ENCODE measurements around the gene CCDC88B. TPM values are rescaled to one million over a fixed set of nuclear protein-coding genes. Genes with fewer than 3 reads are reported as not detected.

The CCDC88B gene
- total and polyA plus RNA-seq, 9 of the 15 experiments (the other 6 are each of a cell fraction or from before 2014, with no cell fraction given) = 0.13 to 18.1 (median 7.9) TPM

DNA sequence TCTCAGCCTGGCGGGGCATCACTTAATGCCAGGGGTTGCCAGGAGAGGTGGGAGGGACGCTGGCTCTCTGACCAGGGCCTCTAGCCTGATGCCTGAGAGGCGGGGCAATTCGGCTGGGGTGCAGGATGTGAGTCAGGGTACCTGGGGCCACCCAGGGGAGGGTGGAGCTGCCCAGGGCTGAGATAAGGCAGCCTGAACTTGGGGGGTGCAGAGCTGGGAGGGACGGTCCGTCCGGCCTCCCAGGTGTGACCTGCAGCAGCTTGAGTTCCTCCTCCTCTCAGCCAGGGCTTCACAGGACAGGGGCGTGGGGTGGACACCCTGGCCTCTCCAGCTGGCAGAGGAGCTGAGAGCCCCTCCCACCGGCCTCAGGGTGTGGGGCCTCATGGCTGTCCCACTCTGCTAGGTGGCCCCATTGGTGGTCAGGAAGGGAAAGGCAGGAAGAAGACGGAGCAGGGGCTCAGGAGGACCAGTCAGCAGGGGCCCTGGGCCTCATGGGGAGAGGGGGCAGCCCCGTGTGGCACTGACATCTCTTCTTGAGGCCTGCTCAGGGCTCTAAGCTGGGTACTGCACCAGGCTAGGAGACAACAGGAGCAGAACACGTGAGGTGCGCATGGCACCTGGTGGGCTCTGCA lies 18.0 kb downstream of the CCDC88B start (continued):
- TF ChIP-seq, protein P1, sequence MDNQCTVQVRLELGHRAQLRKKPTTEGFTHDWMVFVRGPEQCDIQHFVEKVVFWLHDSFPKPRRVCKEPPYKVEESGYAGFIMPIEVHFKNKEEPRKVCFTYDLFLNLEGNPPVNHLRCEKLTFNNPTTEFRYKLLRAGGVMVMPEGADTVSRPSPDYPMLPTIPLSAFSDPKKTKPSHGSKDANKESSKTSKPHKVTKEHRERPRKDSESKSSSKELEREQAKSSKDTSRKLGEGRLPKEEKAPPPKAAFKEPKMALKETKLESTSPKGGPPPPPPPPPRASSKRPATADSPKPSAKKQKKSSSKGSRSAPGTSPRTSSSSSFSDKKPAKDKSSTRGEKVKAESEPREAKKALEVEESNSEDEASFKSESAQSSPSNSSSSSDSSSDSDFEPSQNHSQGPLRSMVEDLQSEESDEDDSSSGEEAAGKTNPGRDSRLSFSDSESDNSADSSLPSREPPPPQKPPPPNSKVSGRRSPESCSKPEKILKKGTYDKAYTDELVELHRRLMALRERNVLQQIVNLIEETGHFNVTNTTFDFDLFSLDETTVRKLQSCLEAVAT (IDR thresholded peaks at IDR 0.05) = 0 out of 4 replicates have a peak, but pooled peaks of 1 of the 2 experiments have one; percentile 24
- no peak for TF ChIP-seq RBM15 (IDR thresholded peaks at IDR 0.05; ENCODE audit: insufficient read depth, low read length)
- no peak for TF ChIP-seq RBM39 (optimal IDR thresholded peaks at IDR 0.05; ENCODE audit: low read depth, low read length)
- TF ChIP-seq, protein P2, sequence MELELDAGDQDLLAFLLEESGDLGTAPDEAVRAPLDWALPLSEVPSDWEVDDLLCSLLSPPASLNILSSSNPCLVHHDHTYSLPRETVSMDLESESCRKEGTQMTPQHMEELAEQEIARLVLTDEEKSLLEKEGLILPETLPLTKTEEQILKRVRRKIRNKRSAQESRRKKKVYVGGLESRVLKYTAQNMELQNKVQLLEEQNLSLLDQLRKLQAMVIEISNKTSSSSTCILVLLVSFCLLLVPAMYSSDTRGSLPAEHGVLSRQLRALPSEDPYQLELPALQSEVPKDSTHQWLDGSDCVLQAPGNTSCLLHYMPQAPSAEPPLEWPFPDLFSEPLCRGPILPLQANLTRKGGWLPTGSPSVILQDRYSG (tag; conservative IDR thresholded peaks at IDR 0.05; ENCODE audit: low read depth) = no peak
- TF ChIP-seq MTA2 (IDR thresholded peaks at IDR 0.05; ENCODE audit: low read depth) = no peak
- no peak for TF ChIP-seq RUNX1 (IDR thresholded peaks at IDR 0.05; ENCODE audit: low read depth)
- TF ChIP-seq, protein P3, sequence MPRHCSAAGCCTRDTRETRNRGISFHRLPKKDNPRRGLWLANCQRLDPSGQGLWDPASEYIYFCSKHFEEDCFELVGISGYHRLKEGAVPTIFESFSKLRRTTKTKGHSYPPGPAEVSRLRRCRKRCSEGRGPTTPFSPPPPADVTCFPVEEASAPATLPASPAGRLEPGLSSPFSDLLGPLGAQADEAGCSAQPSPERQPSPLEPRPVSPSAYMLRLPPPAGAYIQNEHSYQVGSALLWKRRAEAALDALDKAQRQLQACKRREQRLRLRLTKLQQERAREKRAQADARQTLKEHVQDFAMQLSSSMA (CRISPR knock-in tag; IDR thresholded peaks at IDR 0.05) = no peak
- TF ChIP-seq L3MBTL2 (IDR thresholded peaks at IDR 0.05) = no peak
- TF ChIP-seq SMARCA4 (IDR thresholded peaks at IDR 0.05) = peak; percentile 54
- peak; percentile 30; the same call in 1 of the 2 replicates for TF ChIP-seq EP300 (IDR thresholded peaks at IDR 0.05; ENCODE audit: low read length)
- no peak for TF ChIP-seq ZNF311 (CRISPR knock-in tag; IDR thresholded peaks at IDR 0.05)
- TF ChIP-seq, protein P4, sequence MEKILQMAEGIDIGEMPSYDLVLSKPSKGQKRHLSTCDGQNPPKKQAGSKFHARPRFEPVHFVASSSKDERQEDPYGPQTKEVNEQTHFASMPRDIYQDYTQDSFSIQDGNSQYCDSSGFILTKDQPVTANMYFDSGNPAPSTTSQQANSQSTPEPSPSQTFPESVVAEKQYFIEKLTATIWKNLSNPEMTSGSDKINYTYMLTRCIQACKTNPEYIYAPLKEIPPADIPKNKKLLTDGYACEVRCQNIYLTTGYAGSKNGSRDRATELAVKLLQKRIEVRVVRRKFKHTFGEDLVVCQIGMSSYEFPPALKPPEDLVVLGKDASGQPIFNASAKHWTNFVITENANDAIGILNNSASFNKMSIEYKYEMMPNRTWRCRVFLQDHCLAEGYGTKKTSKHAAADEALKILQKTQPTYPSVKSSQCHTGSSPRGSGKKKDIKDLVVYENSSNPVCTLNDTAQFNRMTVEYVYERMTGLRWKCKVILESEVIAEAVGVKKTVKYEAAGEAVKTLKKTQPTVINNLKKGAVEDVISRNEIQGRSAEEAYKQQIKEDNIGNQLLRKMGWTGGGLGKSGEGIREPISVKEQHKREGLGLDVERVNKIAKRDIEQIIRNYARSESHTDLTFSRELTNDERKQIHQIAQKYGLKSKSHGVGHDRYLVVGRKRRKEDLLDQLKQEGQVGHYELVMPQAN (IDR thresholded peaks at IDR 0.05; ENCODE audit: borderline replicate concordance) = peak; percentile 32; the same call in 1 of the 2 replicates
- TF ChIP-seq ZNF121 (CRISPR knock-in tag; conservative IDR thresholded peaks at IDR 0.05) = no peak
- TF ChIP-seq, protein P5, sequence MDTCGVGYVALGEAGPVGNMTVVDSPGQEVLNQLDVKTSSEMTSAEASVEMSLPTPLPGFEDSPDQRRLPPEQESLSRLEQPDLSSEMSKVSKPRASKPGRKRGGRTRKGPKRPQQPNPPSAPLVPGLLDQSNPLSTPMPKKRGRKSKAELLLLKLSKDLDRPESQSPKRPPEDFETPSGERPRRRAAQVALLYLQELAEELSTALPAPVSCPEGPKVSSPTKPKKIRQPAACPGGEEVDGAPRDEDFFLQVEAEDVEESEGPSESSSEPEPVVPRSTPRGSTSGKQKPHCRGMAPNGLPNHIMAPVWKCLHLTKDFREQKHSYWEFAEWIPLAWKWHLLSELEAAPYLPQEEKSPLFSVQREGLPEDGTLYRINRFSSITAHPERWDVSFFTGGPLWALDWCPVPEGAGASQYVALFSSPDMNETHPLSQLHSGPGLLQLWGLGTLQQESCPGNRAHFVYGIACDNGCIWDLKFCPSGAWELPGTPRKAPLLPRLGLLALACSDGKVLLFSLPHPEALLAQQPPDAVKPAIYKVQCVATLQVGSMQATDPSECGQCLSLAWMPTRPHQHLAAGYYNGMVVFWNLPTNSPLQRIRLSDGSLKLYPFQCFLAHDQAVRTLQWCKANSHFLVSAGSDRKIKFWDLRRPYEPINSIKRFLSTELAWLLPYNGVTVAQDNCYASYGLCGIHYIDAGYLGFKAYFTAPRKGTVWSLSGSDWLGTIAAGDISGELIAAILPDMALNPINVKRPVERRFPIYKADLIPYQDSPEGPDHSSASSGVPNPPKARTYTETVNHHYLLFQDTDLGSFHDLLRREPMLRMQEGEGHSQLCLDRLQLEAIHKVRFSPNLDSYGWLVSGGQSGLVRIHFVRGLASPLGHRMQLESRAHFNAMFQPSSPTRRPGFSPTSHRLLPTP (IDR thresholded peaks at IDR 0.05; ENCODE audit: borderline replicate concordance, extremely low read depth, insufficient read length) = no peak
- TF ChIP-seq, protein P6, sequence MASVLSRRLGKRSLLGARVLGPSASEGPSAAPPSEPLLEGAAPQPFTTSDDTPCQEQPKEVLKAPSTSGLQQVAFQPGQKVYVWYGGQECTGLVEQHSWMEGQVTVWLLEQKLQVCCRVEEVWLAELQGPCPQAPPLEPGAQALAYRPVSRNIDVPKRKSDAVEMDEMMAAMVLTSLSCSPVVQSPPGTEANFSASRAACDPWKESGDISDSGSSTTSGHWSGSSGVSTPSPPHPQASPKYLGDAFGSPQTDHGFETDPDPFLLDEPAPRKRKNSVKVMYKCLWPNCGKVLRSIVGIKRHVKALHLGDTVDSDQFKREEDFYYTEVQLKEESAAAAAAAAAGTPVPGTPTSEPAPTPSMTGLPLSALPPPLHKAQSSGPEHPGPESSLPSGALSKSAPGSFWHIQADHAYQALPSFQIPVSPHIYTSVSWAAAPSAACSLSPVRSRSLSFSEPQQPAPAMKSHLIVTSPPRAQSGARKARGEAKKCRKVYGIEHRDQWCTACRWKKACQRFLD (CRISPR knock-in tag; IDR thresholded peaks at IDR 0.05) = no peak; the same call in 1 of the 2 replicates
- no peak for TF ChIP-seq RFX5 (IDR thresholded peaks at IDR 0.05; ENCODE audit: low read depth, low read length)
- peak; percentile 19 for TF ChIP-seq POLR2B (IDR thresholded peaks at IDR 0.05; ENCODE audit: low read depth, partially characterized antibody)
- no peak for TF ChIP-seq KDM1A (IDR thresholded peaks at IDR 0.05)
